ENCODE data around the gene ABCA4.

The ABCA4 gene

GRCh38 chr1:94119796-94120569, 965 bp downstream of the ABCA4 start:
- TF ChIP-seq HOXD13 (CRISPR knock-in tag; IDR thresholded peaks at IDR 0.05; ENCODE audit: borderline replicate concordance), result no peak
- TF ChIP-seq MYNN (tag by site-specific recombination; IDR thresholded peaks at IDR 0.05; ENCODE audit: borderline replicate concordance), result no peak
- TF ChIP-seq FEZF1 (tag by site-specific recombination; IDR thresholded peaks at IDR 0.05), result no peak
- TF ChIP-seq PRDM1 (tag by site-specific recombination; IDR thresholded peaks at IDR 0.05), result no peak
- TF ChIP-seq REPIN1 (tag by site-specific recombination; IDR thresholded peaks at IDR 0.05; ENCODE audit: low read depth), result no peak
- TF ChIP-seq GLIS2 (tag by site-specific recombination; IDR thresholded peaks at IDR 0.05), result no peak
- no peak for TF ChIP-seq SCRT1 (tag by site-specific recombination; IDR thresholded peaks at IDR 0.05; ENCODE audit: borderline replicate concordance)
- TF ChIP-seq ZNF148 (tag by site-specific recombination; IDR thresholded peaks at IDR 0.05; ENCODE audit: borderline replicate concordance), result no peak
- TF ChIP-seq ZBTB11 (tag by site-specific recombination; conservative IDR thresholded peaks at IDR 0.05; ENCODE audit: low read depth), result no peak
- no peak for TF ChIP-seq ZNF518A (tag by site-specific recombination; conservative IDR thresholded peaks at IDR 0.05; ENCODE audit: low read depth)
- TF ChIP-seq ZNF561 (tag by site-specific recombination; IDR thresholded peaks at IDR 0.05; ENCODE audit: borderline replicate concordance), result no peak
- no peak for TF ChIP-seq ZSCAN5A (tag by site-specific recombination; IDR thresholded peaks at IDR 0.05)
- no peak for TF ChIP-seq ZNF324 (tag by site-specific recombination; IDR thresholded peaks at IDR 0.05)
- TF ChIP-seq GFI1B (tag by site-specific recombination; IDR thresholded peaks at IDR 0.05), result no peak
- no peak for TF ChIP-seq ZNF785 (tag by site-specific recombination; IDR thresholded peaks at IDR 0.05)
- TF ChIP-seq ZNF692 (tag by site-specific recombination; IDR thresholded peaks at IDR 0.05), result no peak
- no peak for TF ChIP-seq OVOL3 (tag by site-specific recombination; IDR thresholded peaks at IDR 0.05)
- no peak for TF ChIP-seq ZNF433 (tag by site-specific recombination; IDR thresholded peaks at IDR 0.05; ENCODE audit: low read depth)
- no peaks in the 10 kb centered on the region for H3K36me3 ChIP-seq (ENCODE audit: control insufficient read depth in 2 of 2, insufficient read depth in 1 of 2, low read length in 2 of 2)
- POLR2A ChIA-PET, result no interaction called here
- H3K9me3 ChIP-seq (ENCODE audit: control insufficient read depth, insufficient read depth, low read depth, low read length), result no peaks in the 10 kb centered on the region
- CTCF ChIA-PET, result no interaction called here
- H3K4me3 ChIP-seq (ENCODE audit: low read depth, low read length), result no peak overlapping the region
- H3K4me1 ChIP-seq (ENCODE audit: control insufficient read depth, insufficient read depth, low read length), result peaks cover 6% of the 10 kb centered on the region
- no peak overlapping the region for H3K27ac ChIP-seq (ENCODE audit: extremely low read depth, low read depth, low read length)

Data from HEK293 (cell line).